ENCODE measurements around the gene CCL8. TPM values are rescaled to one million over a fixed set of nuclear protein-coding genes. Genes with fewer than 3 reads are reported as not detected.

Gene CCL8
- total and polyA plus RNA-seq, 2 experiments from 2014 or later, result not detected

GRCh38 chr17:34363183-34363661, 44.0 kb downstream of the CCL8 start, which contains the start of gene CCL1:
TSS of gene CCL1 (minus strand) at chr17:34363233. CDS start at chr17:34363161, 72 bp downstream.
- WGBS, 2 experiments (ENCODE audit: low coverage in 1 of 2, low lambda C conversion rate in 2 of 2, missing lambda C conversion rate in 2 of 2), result 20 to 25% methylated on average over 5 of the region's 5 CpGs

GRCh38 chr17:34364751-34365150, 45.5 kb downstream of the CCL8 start:
- no peak for DNase-seq
- Histone ChIP-seq H3K4me2 (ENCODE audit: unreplicated experiment) (no peak overlapping the region), H3K9me2 (ENCODE audit: insufficient read depth) (no peaks in the 10 kb centered on the region), H3K9me3 (ENCODE audit: low read depth) (no peaks in the 10 kb centered on the region), H3K4me1 (ENCODE audit: insufficient read depth) (no peaks in the 10 kb centered on the region), H3K36me3 (ENCODE audit: low read depth) (no peaks in the 10 kb centered on the region), H3K9ac (no peak overlapping the region), H3K27me3 (replicated peaks; ENCODE audit: insufficient read depth) (peaks cover 35% of the 10 kb centered on the region), H3K27ac (no peak overlapping the region), H4K20me1 (ENCODE audit: insufficient read depth) (no peaks in the 10 kb centered on the region), H2AFZ (no peak overlapping the region), H3F3A (ENCODE audit: insufficient read depth) (no peaks in the 10 kb centered on the region), H3K79me2 (ENCODE audit: insufficient read depth) (no peaks in the 10 kb centered on the region), H3K4me3 (no peak overlapping the region)
- in situ Hi-C loops (cut with MboI), result loop anchor here (10.0 kb wide), 1 partner anchor 170 kb away; no protein-coding TSS in a partner anchor
- TF ChIP-seq EZH2phosphoT487 (IDR thresholded peaks at IDR 0.05; ENCODE audit: insufficient read depth, low read depth), result no peak
- TF ChIP-seq EZH2 (IDR thresholded peaks at IDR 0.05; ENCODE audit: insufficient read depth, poor library complexity, severe bottlenecking), result no peak
- WGBS, 2 experiments (ENCODE audit: low coverage in 1 of 2, low lambda C conversion rate in 2 of 2, missing lambda C conversion rate in 2 of 2), result 24 to 35% methylated on average over 2 of the region's 2 CpGs

More at GRCh38 chr17:34363183-34363661, 44.0 kb downstream of the CCL8 start, which contains the start of gene CCL1:
- no peak for DNase-seq
- Histone ChIP-seq H3K4me3 (no peak within 1 kb of the TSS), H3K79me2 (ENCODE audit: insufficient read depth) (no peaks in the 10 kb centered on the region), H3F3A (ENCODE audit: insufficient read depth) (no peaks in the 10 kb centered on the region), H3K27ac (no peak within 1 kb of the TSS), H4K20me1 (ENCODE audit: insufficient read depth) (no peaks in the 10 kb centered on the region), H3K27me3 (replicated peaks; ENCODE audit: insufficient read depth) (peaks cover 35% of the 10 kb centered on the region), H3K9ac (no peak within 1 kb of the TSS), H2AFZ (no peak within 1 kb of the TSS), H3K4me2 (ENCODE audit: unreplicated experiment) (no peak within 1 kb of the TSS), H3K4me1 (ENCODE audit: insufficient read depth) (no peaks in the 10 kb centered on the region), H3K9me2 (ENCODE audit: insufficient read depth) (no peaks in the 10 kb centered on the region), H3K36me3 (ENCODE audit: low read depth) (no peaks in the 10 kb centered on the region), H3K9me3 (ENCODE audit: low read depth) (no peaks in the 10 kb centered on the region)
- TF ChIP-seq EZH2 (IDR thresholded peaks at IDR 0.05; ENCODE audit: insufficient read depth, poor library complexity, severe bottlenecking) (no peak), EZH2phosphoT487 (IDR thresholded peaks at IDR 0.05; ENCODE audit: insufficient read depth, low read depth) (no peak)
- in situ Hi-C loops (cut with MboI), result loop anchor here (10.0 kb wide), 1 partner anchor 168 kb away; no protein-coding TSS in a partner anchor

GRCh38 chr17:34365340-34365739, 46.1 kb downstream of the CCL8 start:
- Histone ChIP-seq H3F3A (ENCODE audit: insufficient read depth) (no peaks in the 10 kb centered on the region), H3K9me3 (ENCODE audit: low read depth) (no peaks in the 10 kb centered on the region), H4K20me1 (ENCODE audit: insufficient read depth) (no peaks in the 10 kb centered on the region), H3K4me2 (ENCODE audit: unreplicated experiment) (no peak overlapping the region), H3K36me3 (ENCODE audit: low read depth) (no peaks in the 10 kb centered on the region), H2AFZ (no peak overlapping the region), H3K9me2 (ENCODE audit: insufficient read depth) (no peaks in the 10 kb centered on the region), H3K27me3 (replicated peaks; ENCODE audit: insufficient read depth) (peaks cover 35% of the 10 kb centered on the region), H3K27ac (no peak overlapping the region), H3K4me3 (no peak overlapping the region), H3K79me2 (ENCODE audit: insufficient read depth) (no peaks in the 10 kb centered on the region), H3K4me1 (ENCODE audit: insufficient read depth) (no peaks in the 10 kb centered on the region), H3K9ac (no peak overlapping the region)
- in situ Hi-C loops (cut with MboI), result loop anchor here (10.0 kb wide), 1 partner anchor 171 kb away; no protein-coding TSS in a partner anchor
- 62 to 77% methylated on average over 2 of the region's 2 CpGs for WGBS, 2 experiments (ENCODE audit: low coverage in 1 of 2, low lambda C conversion rate in 2 of 2, missing lambda C conversion rate in 2 of 2)
- no peak for TF ChIP-seq EZH2phosphoT487 (IDR thresholded peaks at IDR 0.05; ENCODE audit: insufficient read depth, low read depth)
- no peak for TF ChIP-seq EZH2 (IDR thresholded peaks at IDR 0.05; ENCODE audit: insufficient read depth, poor library complexity, severe bottlenecking)
- DNase-seq, result no peak

GRCh38 chr17:34366010-34366409, 46.8 kb downstream of the CCL8 start:
- Histone ChIP-seq H3K79me2 (ENCODE audit: insufficient read depth) (no peaks in the 10 kb centered on the region), H2AFZ (no peak overlapping the region), H3K9me2 (ENCODE audit: insufficient read depth) (no peaks in the 10 kb centered on the region), H3K4me2 (ENCODE audit: unreplicated experiment) (no peak overlapping the region), H3K27ac (no peak overlapping the region), H4K20me1 (ENCODE audit: insufficient read depth) (no peaks in the 10 kb centered on the region), H3K4me3 (no peak overlapping the region), H3K36me3 (ENCODE audit: low read depth) (no peaks in the 10 kb centered on the region), H3K27me3 (replicated peaks; ENCODE audit: insufficient read depth) (peaks cover 35% of the 10 kb centered on the region), H3K9me3 (ENCODE audit: low read depth) (no peaks in the 10 kb centered on the region), H3K4me1 (ENCODE audit: insufficient read depth) (no peaks in the 10 kb centered on the region), H3F3A (ENCODE audit: insufficient read depth) (no peaks in the 10 kb centered on the region), H3K9ac (no peak overlapping the region)
- TF ChIP-seq EZH2phosphoT487 (IDR thresholded peaks at IDR 0.05; ENCODE audit: insufficient read depth, low read depth) (no peak), EZH2 (IDR thresholded peaks at IDR 0.05; ENCODE audit: insufficient read depth, poor library complexity, severe bottlenecking) (no peak)
- WGBS, 2 experiments (ENCODE audit: low coverage in 1 of 2, low lambda C conversion rate in 2 of 2, missing lambda C conversion rate in 2 of 2), result 0 to 12% methylated on average over 1 of the region's 1 CpG
- in situ Hi-C loops (cut with MboI), result loop anchor here (10.0 kb wide), 1 partner anchor 171 kb away; no protein-coding TSS in a partner anchor
- no peak for DNase-seq
